ENCODE results near the gene LRMDA.
A peak's percentile ranks its signal among the peaks of the same experiment; 100 is the strongest.

The LRMDA gene

DNA sequence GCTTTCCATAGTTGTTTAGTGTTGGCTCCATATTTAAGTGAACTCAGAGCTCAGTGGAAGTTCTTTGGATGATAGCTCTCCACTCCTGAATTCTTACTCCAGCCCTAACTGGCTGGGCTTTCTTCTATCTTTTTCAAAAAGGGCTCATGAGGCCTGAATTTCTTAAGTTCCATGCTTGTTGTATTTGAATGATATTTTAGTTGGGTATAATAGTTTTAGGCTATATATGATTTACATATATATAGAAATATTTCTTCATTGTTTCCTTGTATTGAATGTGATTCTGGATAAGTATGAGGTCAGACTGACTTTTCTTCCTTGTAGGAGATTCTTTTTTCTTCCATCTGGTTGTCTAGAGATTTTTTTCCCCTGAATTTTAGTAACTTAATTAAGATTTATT lies 843.5 kb downstream of the LRMDA start:
- no peaks in the 10 kb centered on the region for H3K9me2 ChIP-seq (replicated peaks; ENCODE audit: low read depth, low read length)
- H3K36me3 ChIP-seq (ENCODE audit: insufficient read depth, low read length) = no peaks in the 10 kb centered on the region
- no peaks in the 10 kb centered on the region for H3F3A ChIP-seq (ENCODE audit: low read depth)
- no peak overlapping the region for H3K4me3 ChIP-seq (ENCODE audit: low read length, poor library complexity, severe bottlenecking)
- H2AFZ ChIP-seq (ENCODE audit: low read length) = no peak overlapping the region
- H4K20me1 ChIP-seq (ENCODE audit: insufficient read depth, low read length, poor library complexity, severe bottlenecking) = no peaks in the 10 kb centered on the region
- H3K79me2 ChIP-seq (ENCODE audit: insufficient read depth, low read length) = no peaks in the 10 kb centered on the region
- H3K4me2 ChIP-seq (ENCODE audit: low read depth, low read length, poor library complexity, severe bottlenecking) = no peak overlapping the region
- H3K27me3 ChIP-seq (ENCODE audit: insufficient read depth, low read length, poor library complexity, severe bottlenecking) = no peaks in the 10 kb centered on the region
- no peak overlapping the region for H3K9ac ChIP-seq (ENCODE audit: low read depth, low read length, poor library complexity, severe bottlenecking)
- 0 out of 2 replicates have a peak, but pooled peaks cover 5% of the 10 kb centered on the region for H3K9me3 ChIP-seq (ENCODE audit: insufficient read depth, low read depth, low read length)
- TF ChIP-seq EZH2phosphoT487 (IDR thresholded peaks at IDR 0.05; ENCODE audit: borderline replicate concordance) = no peak
- H3K4me1 ChIP-seq (ENCODE audit: insufficient read depth, low read length, poor library complexity, severe bottlenecking) = no peaks in the 10 kb centered on the region

DNA sequence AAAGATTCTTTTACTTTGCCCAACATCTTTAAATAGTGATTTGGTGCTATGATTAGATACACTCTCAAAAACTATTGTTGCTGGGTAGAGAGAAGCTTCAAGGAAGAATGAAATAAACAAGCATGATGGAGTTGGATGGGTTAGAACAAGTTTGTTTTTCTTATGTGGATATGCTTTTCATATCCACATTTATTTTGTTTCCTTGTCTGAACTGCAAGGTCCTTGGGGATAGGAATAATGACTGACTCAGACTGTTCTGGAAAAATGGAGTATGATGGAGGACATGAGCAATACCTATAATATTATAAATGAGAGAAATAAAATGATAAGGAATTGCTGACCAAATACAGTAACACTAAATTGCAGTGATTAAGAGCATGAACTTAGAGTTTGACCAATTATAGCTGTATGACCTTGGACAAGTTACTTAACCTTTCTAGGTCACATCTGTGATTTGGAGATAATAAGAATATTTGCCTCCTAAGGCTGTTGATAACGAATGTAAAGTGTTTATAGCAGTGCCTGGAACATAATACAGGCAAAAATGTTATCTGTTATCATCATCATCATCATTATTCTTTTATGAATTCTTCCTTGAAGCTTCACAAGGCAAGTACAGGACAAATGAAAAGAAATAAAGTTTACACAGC lies 847.5 kb downstream of the LRMDA start:
- no peaks in the 10 kb centered on the region for H3K9me2 ChIP-seq (replicated peaks; ENCODE audit: low read depth, low read length)
- no peaks in the 10 kb centered on the region for H3F3A ChIP-seq (ENCODE audit: low read depth)
- no peaks in the 10 kb centered on the region for H4K20me1 ChIP-seq (ENCODE audit: insufficient read depth, low read length, poor library complexity, severe bottlenecking)
- no peak overlapping the region for H3K9ac ChIP-seq (ENCODE audit: low read depth, low read length, poor library complexity, severe bottlenecking)
- peaks cover 3% of the 10 kb centered on the region for H3K4me1 ChIP-seq (ENCODE audit: insufficient read depth, low read length, poor library complexity, severe bottlenecking)
- H3K9me3 ChIP-seq (ENCODE audit: insufficient read depth, low read depth, low read length) = 0 out of 2 replicates have a peak, but pooled peaks cover 5% of the 10 kb centered on the region
- no peaks in the 10 kb centered on the region for H3K79me2 ChIP-seq (ENCODE audit: insufficient read depth, low read length)
- TF ChIP-seq, protein P1, sequence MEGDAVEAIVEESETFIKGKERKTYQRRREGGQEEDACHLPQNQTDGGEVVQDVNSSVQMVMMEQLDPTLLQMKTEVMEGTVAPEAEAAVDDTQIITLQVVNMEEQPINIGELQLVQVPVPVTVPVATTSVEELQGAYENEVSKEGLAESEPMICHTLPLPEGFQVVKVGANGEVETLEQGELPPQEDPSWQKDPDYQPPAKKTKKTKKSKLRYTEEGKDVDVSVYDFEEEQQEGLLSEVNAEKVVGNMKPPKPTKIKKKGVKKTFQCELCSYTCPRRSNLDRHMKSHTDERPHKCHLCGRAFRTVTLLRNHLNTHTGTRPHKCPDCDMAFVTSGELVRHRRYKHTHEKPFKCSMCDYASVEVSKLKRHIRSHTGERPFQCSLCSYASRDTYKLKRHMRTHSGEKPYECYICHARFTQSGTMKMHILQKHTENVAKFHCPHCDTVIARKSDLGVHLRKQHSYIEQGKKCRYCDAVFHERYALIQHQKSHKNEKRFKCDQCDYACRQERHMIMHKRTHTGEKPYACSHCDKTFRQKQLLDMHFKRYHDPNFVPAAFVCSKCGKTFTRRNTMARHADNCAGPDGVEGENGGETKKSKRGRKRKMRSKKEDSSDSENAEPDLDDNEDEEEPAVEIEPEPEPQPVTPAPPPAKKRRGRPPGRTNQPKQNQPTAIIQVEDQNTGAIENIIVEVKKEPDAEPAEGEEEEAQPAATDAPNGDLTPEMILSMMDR (conservative IDR thresholded peaks at IDR 0.05; ENCODE audit: low read length) = no peak
- no peak for TF ChIP-seq EZH2phosphoT487 (IDR thresholded peaks at IDR 0.05; ENCODE audit: borderline replicate concordance)
- no peaks in the 10 kb centered on the region for H3K36me3 ChIP-seq (ENCODE audit: insufficient read depth, low read length)
- H3K4me3 ChIP-seq (ENCODE audit: low read length, poor library complexity, severe bottlenecking) = no peak overlapping the region
- H3K27me3 ChIP-seq (ENCODE audit: insufficient read depth, low read length, poor library complexity, severe bottlenecking) = no peaks in the 10 kb centered on the region
- H2AFZ ChIP-seq (ENCODE audit: low read length) = no peak overlapping the region
- no peak overlapping the region for H3K4me2 ChIP-seq (ENCODE audit: low read depth, low read length, poor library complexity, severe bottlenecking)

DNA sequence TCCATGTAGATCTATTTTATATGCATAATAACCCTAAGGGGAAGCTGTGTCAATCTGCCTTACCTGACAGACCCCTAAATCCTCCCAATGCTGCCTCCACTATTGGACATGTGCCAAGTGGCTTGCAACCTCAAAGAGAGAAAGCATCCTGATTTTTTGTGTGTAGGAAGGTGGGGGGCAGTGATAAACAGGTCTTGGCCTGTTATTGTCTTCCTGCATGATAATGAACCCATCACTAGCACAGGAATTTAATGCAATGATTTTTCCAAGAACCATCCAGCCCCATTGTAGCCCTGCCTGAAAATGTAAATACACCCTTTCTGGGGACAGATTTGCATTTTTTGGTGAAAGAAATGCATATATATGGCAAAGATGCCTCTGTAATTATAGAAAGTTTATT lies 850.2 kb downstream of the LRMDA start:
- Histone ChIP-seq H3K4me3 (ENCODE audit: low read length, poor library complexity, severe bottlenecking) (no peak overlapping the region), H4K20me1 (ENCODE audit: insufficient read depth, low read length, poor library complexity, severe bottlenecking) (no peaks in the 10 kb centered on the region), H2AFZ (ENCODE audit: low read length) (no peak overlapping the region), H3K4me2 (ENCODE audit: low read depth, low read length, poor library complexity, severe bottlenecking) (peak overlapping the region; percentile 4), H3K9ac (ENCODE audit: low read depth, low read length, poor library complexity, severe bottlenecking) (no peak overlapping the region), H3K9me2 (replicated peaks; ENCODE audit: low read depth, low read length) (no peaks in the 10 kb centered on the region), H3K79me2 (ENCODE audit: insufficient read depth, low read length) (no peaks in the 10 kb centered on the region), H3K4me1 (ENCODE audit: insufficient read depth, low read length, poor library complexity, severe bottlenecking) (peaks cover 3% of the 10 kb centered on the region), H3K36me3 (ENCODE audit: insufficient read depth, low read length) (no peaks in the 10 kb centered on the region), H3K27me3 (ENCODE audit: insufficient read depth, low read length, poor library complexity, severe bottlenecking) (no peaks in the 10 kb centered on the region), H3F3A (ENCODE audit: low read depth) (no peaks in the 10 kb centered on the region), H3K9me3 (ENCODE audit: insufficient read depth, low read depth, low read length) (no peaks in the 10 kb centered on the region)
- TF ChIP-seq, protein P1 (conservative IDR thresholded peaks at IDR 0.05; ENCODE audit: low read length) = no peak
- TF ChIP-seq EZH2phosphoT487 (IDR thresholded peaks at IDR 0.05; ENCODE audit: borderline replicate concordance) = no peak

Data from Loucy (cell line).